ENCODE data around the gene EXD2. TPM values are rescaled to one million over a fixed set of nuclear protein-coding genes. Genes with fewer than 3 reads are reported as not detected.

EXD2 gene
- total RNA-seq, 1 donor from 2014 or later, result 20.9 TPM

GRCh38 chr14:69242311-69243224, 51.3 kb downstream of the EXD2 start:
- peak; percentile 87 for TF ChIP-seq CTCF (conservative IDR thresholded peaks at IDR 0.05)
- DNase-seq (ENCODE audit: low read depth, low spot score), result peak; percentile 61
- Mint-ChIP-seq H3K9me3 (no peaks in the 10 kb centered on the region), H3K27me3 (ENCODE audit: low read depth) (no peaks in the 10 kb centered on the region), H3K4me1 (peaks cover 5% of the 10 kb centered on the region), H3K36me3 (ENCODE audit: low read depth) (no peaks in the 10 kb centered on the region), H3K4me3 (no peak overlapping the region), H3K27ac (ENCODE audit: unreplicated experiment) (no peak overlapping the region)

- Mint-ChIP-seq H3K27ac (ENCODE audit: unreplicated experiment) (no peak overlapping the region), H3K9me3 (no peaks in the 10 kb centered on the region), H3K4me1 (peaks cover 5% of the 10 kb centered on the region), H3K36me3 (ENCODE audit: low read depth) (no peaks in the 10 kb centered on the region), H3K27me3 (ENCODE audit: low read depth) (no peaks in the 10 kb centered on the region), H3K4me3 (no peak overlapping the region)
- no peak for TF ChIP-seq CTCF (conservative IDR thresholded peaks at IDR 0.05)
- no peak for DNase-seq (ENCODE audit: low read depth, low spot score)
Observed at GRCh38 chr14:69244946-69245345, 53.6 kb downstream of the EXD2 start.

- H3K36me3 Mint-ChIP-seq (ENCODE audit: low read depth), result no peaks in the 10 kb centered on the region
- no peak for TF ChIP-seq CTCF (conservative IDR thresholded peaks at IDR 0.05)
- H3K4me1 Mint-ChIP-seq, result peaks cover 5% of the 10 kb centered on the region
- H3K27ac Mint-ChIP-seq (ENCODE audit: unreplicated experiment), result no peak overlapping the region
- no peaks in the 10 kb centered on the region for H3K9me3 Mint-ChIP-seq
- no peak for DNase-seq (ENCODE audit: low read depth, low spot score)
- no peak overlapping the region for H3K4me3 Mint-ChIP-seq
- H3K27me3 Mint-ChIP-seq (ENCODE audit: low read depth), result no peaks in the 10 kb centered on the region
Observed at GRCh38 chr14:69246331-69246730, 55.0 kb downstream of the EXD2 start.

GRCh38 chr14:69247676-69248440, 56.6 kb downstream of the EXD2 start:
- H3K4me1 Mint-ChIP-seq, result peaks cover 6% of the 10 kb centered on the region
- DNase-seq (ENCODE audit: low read depth, low spot score), result no peak
- H3K27ac Mint-ChIP-seq (ENCODE audit: unreplicated experiment), result no peak overlapping the region
- no peaks in the 10 kb centered on the region for H3K9me3 Mint-ChIP-seq
- H3K36me3 Mint-ChIP-seq (ENCODE audit: low read depth), result no peaks in the 10 kb centered on the region
- peak; percentile 56 for TF ChIP-seq CTCF (conservative IDR thresholded peaks at IDR 0.05)
- no peaks in the 10 kb centered on the region for H3K27me3 Mint-ChIP-seq (ENCODE audit: low read depth)
- no peak overlapping the region for H3K4me3 Mint-ChIP-seq

GRCh38 chr14:69249603-69250002, 58.3 kb downstream of the EXD2 start:
- H3K27me3 Mint-ChIP-seq (ENCODE audit: low read depth), result no peaks in the 10 kb centered on the region
- H3K36me3 Mint-ChIP-seq (ENCODE audit: low read depth), result no peaks in the 10 kb centered on the region
- no peak for DNase-seq (ENCODE audit: low read depth, low spot score)
- peaks cover 6% of the 10 kb centered on the region for H3K4me1 Mint-ChIP-seq
- no peak overlapping the region for H3K27ac Mint-ChIP-seq (ENCODE audit: unreplicated experiment)
- TF ChIP-seq CTCF (conservative IDR thresholded peaks at IDR 0.05), result no peak
- no peak overlapping the region for H3K4me3 Mint-ChIP-seq
- H3K9me3 Mint-ChIP-seq, result no peaks in the 10 kb centered on the region
